ENCODE measurements around the gene NAA50. TPM values are rescaled to one million over a fixed set of nuclear protein-coding genes. Genes with fewer than 3 reads are reported as not detected.

Gene NAA50
- total RNA-seq, 4 donors from 2014 or later, result 127 to 172 (median 147) TPM

DNA sequence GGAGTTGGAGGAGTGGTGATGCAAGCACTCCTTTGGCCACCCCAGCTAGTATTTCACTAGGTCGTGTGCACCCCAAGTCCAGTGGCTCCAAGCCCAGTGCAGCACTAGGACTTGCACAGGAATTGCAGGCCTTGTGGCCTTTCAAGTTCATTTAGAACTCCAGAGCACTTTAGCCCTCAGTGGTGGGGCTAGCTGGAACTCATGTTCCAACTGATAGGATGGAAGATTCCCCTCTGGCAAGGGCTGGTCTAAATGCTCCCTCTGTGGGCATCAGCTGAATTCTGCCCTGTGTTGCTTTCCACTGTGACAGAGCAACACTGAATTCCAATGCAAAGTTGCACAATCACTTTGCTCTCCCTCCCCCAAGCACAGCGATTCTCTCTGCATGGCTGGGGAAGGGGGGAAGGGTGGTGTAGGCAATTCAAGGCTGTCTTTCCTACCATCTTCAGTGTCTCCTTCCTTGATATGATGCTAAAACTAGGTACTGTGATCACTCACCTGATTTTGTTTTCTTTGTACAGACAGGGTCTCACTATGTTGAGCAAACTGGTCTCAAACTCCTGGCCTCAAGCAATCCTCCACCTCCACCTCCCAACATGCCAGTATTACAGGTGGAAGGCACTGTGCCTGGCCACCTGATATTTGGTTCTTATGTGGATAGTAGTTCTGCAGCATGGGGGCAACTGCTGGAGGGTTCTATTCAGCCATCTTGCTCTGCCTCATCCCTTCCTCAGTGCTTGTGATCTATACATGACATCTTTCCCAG, 59.9 kb downstream of the NAA50 start:
- Histone ChIP-seq H3K27me3 (no peaks in the 10 kb centered on the region), H3K4me1 (peaks cover 0 to 23% (median 0%) of the 10 kb centered on the region in 3 donors), H3K4me3 (no peak overlapping the region), H3K9me3 (no peaks in the 10 kb centered on the region), H3K27ac (no peak overlapping the region), H3K36me3 (peaks cover 0 to 3% of the 10 kb centered on the region in 2 donors)
- WGBS, 2 donors (ENCODE audit: low coverage in 1 of 2), result 80 to 100% methylated on average over 1 of the region's 2 CpGs
- ATAC-seq, result peak; percentile 73
- TF ChIP-seq EP300 (IDR thresholded peaks at IDR 0.05) (no peak), POLR2A (IDR thresholded peaks at IDR 0.05) (no peak), POLR2AphosphoS5 (IDR thresholded peaks at IDR 0.05) (no peak)
- TF ChIP-seq, protein P1, sequence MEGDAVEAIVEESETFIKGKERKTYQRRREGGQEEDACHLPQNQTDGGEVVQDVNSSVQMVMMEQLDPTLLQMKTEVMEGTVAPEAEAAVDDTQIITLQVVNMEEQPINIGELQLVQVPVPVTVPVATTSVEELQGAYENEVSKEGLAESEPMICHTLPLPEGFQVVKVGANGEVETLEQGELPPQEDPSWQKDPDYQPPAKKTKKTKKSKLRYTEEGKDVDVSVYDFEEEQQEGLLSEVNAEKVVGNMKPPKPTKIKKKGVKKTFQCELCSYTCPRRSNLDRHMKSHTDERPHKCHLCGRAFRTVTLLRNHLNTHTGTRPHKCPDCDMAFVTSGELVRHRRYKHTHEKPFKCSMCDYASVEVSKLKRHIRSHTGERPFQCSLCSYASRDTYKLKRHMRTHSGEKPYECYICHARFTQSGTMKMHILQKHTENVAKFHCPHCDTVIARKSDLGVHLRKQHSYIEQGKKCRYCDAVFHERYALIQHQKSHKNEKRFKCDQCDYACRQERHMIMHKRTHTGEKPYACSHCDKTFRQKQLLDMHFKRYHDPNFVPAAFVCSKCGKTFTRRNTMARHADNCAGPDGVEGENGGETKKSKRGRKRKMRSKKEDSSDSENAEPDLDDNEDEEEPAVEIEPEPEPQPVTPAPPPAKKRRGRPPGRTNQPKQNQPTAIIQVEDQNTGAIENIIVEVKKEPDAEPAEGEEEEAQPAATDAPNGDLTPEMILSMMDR (IDR thresholded peaks at IDR 0.05), result no peak

DNA sequence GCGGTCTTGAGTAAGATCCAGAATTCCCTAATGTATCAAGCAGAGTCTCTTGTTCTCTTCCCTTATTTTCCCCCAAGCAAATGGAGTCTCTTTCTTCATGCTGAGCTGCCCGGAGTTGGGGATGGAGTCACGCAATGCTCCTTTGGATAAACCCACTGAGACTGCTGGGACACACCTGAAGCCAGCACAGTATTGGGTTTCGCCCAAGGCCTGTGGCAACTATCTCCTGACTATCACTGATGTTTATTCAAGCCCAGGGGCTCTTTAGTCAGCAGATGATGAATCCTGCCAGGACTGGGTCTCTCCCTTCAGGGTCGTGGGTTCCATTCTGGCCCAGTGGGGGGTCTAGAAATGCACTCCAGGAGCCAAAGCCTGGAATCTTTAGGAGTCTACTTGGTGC, 60.9 kb downstream of the NAA50 start:
- H3K27ac ChIP-seq, result no peak overlapping the region
- H3K9me3 ChIP-seq, result no peaks in the 10 kb centered on the region
- TF ChIP-seq EP300 (IDR thresholded peaks at IDR 0.05), result no peak
- TF ChIP-seq, protein P1 (IDR thresholded peaks at IDR 0.05), result no peak
- TF ChIP-seq POLR2AphosphoS5 (IDR thresholded peaks at IDR 0.05), result no peak
- no peak for TF ChIP-seq POLR2A (IDR thresholded peaks at IDR 0.05)
- 85 to 100% methylated on average over 1 to 5 of the region's 5 CpGs for WGBS, 2 donors (ENCODE audit: low coverage in 1 of 2)
- no peaks in the 10 kb centered on the region for H3K27me3 ChIP-seq
- H3K4me3 ChIP-seq, result no peak overlapping the region
- ATAC-seq, result no peak
- peaks cover 0 to 13% (median 0%) of the 10 kb centered on the region in 3 donors for H3K4me1 ChIP-seq
- peaks cover 0 to 3% of the 10 kb centered on the region in 2 donors for H3K36me3 ChIP-seq

DNA sequence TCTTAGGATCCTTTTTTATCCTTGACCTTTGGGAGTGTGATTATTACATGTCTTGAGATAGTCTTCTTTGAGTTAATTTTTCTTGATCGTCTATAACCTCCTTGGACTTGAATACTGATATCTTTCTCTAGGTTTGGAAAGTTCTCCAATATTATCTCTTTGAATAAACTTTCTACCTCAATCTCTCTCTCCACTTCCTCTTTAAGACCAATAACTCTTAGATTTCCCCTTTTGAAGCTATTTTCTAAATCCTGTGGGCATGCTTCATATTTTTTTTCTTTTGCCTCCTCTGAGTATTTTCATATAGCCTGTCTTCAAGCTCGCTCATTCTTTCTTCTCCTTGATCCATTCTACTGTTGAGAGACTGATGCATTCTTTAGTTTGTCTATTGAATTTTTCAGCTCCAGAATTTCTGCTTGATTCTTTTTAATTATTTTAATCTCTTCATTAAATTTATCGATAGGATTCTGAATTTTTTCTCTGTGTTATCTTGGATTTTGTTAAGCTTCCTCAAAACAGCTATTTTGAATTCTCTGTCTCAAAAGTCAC, 61.7 kb downstream of the NAA50 start:
- ATAC-seq, result no peak
- 93 to 94% methylated on average over 3 of the region's 3 CpGs for WGBS, 2 donors (ENCODE audit: low coverage in 1 of 2)
- Histone ChIP-seq H3K27ac (no peak overlapping the region), H3K9me3 (no peaks in the 10 kb centered on the region), H3K4me1 (peaks cover 0 to 13% (median 0%) of the 10 kb centered on the region in 3 donors), H3K27me3 (no peaks in the 10 kb centered on the region), H3K4me3 (no peak overlapping the region), H3K36me3 (peaks cover 0 to 3% of the 10 kb centered on the region in 2 donors)
- TF ChIP-seq EP300 (IDR thresholded peaks at IDR 0.05), result no peak
- TF ChIP-seq, protein P1 (IDR thresholded peaks at IDR 0.05), result no peak

DNA sequence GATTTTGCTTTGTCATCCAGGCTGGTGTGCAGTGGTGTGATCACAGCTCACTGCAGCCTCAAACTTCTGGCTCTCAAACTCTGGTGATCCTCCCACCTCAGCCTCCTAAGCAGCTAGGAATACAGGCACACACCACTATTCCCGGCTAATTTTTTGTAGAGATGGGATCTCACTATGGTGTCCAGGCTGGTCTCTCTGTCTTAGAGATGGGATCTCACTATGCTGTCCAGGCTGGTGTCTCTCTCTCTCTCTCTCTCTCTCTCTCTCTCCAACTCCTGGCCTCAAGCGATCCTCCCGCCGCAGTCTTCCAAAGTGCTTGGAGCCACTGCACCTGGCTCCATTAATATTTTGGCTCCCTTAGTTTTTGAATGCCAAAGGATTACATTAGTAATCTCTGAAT, 67.3 kb downstream of the NAA50 start:
- no peak for TF ChIP-seq POLR2A (IDR thresholded peaks at IDR 0.05)
- TF ChIP-seq EP300 (IDR thresholded peaks at IDR 0.05), result no peak
- TF ChIP-seq, protein P1 (IDR thresholded peaks at IDR 0.05), result no peak
- no peak for TF ChIP-seq POLR2AphosphoS5 (IDR thresholded peaks at IDR 0.05)

DNA sequence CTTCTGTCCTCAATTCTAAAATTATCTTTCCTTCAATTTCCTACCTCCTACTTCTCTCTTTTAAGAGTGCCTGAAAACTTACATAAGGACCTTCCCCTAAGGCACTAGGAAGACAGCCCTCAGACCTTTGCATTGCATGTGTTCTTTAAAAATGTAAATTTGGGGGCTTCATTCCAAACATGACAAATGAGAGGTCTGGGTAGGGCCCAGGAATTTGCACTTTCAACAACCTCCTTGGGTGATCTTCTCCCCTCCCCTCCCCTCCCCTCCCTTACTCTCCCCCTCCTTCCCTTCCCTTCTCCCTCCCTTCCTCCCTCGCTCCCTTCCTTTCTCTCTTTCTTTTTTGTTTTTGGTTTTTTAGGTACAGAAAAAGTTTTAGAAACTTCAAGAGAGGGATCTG, 68.3 kb downstream of the NAA50 start:
- Histone ChIP-seq H3K4me3 (no peak overlapping the region), H3K36me3 (peaks cover 0 to 45% of the 10 kb centered on the region in 2 donors), H3K27ac (no peak overlapping the region), H3K4me1 (no peaks in the 10 kb centered on the region), H3K9me3 (no peaks in the 10 kb centered on the region), H3K27me3 (no peaks in the 10 kb centered on the region)
- ATAC-seq, result no peak
- TF ChIP-seq POLR2A (IDR thresholded peaks at IDR 0.05) (no peak), EP300 (IDR thresholded peaks at IDR 0.05) (no peak), POLR2AphosphoS5 (IDR thresholded peaks at IDR 0.05) (no peak)
- TF ChIP-seq, protein P1 (IDR thresholded peaks at IDR 0.05), result no peak
- WGBS, 2 donors (ENCODE audit: low coverage in 1 of 2), result 88% methylated on average over 1 of the region's 1 CpG; no CpG with 5 or more reads in 1 of the 2 donors

More for the DNA sequence above, 67.3 kb downstream of the NAA50 start:
- 100% methylated on average over 1 to 4 of the region's 4 CpGs for WGBS, 2 donors (ENCODE audit: low coverage in 1 of 2)
- Histone ChIP-seq H3K9me3 (no peaks in the 10 kb centered on the region), H3K4me3 (no peak overlapping the region), H3K27ac (no peak overlapping the region), H3K4me1 (no peaks in the 10 kb centered on the region), H3K36me3 (peaks cover 0 to 35% of the 10 kb centered on the region in 2 donors), H3K27me3 (no peaks in the 10 kb centered on the region)
- no peak for ATAC-seq
